ENCODE results near the gene JAKMIP3. TPM values are rescaled to one million over a fixed set of nuclear protein-coding genes. Genes with fewer than 3 reads are reported as not detected.
A peak's percentile ranks its signal among the peaks of the same experiment; 100 is the strongest.

JAKMIP3 gene
- total and polyA plus RNA-seq, 7 experiments from 2014 or later: 0.15 to 1.4 (median 0.31) TPM; not detected in 1

DNA sequence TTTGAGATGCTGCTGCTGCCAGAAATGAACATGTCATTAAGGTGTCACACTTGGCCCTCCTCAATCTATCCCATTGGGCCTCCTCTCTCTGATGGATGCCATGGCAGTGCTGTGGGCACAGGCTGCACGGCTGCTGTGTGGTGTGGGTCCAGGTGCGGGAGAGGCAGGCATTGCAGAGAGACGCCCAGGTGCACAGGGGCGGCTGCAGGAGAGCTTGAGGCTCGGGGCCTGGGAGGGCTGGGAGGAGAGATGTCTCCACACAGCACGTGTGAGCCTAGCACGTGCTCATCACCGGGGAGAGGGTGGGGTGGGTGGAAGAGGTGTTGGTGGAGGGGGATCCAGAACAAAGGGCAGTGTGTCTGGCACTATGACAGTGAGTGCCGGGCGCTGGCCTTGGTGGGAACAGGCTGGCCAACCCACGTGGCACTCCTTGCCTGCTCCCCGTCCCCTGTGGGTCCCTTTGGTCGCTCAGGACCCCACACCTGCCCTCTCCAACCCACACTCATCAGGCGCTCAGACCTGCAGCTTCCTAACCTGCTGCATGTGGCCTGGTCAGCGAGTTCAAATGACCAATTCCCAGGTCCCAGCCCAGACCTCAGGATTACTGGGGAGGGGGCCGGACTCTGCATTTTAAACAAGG is 44.1 kb upstream of the JAKMIP3 start:
- ChIA-PET CTCF (interaction anchor here (2.3 to 8.0 kb wide), 2 partner anchors 49 to 134 kb away, joined by 23 to 107 read pairs; no protein-coding TSS in a partner anchor), POLR2A (no interaction called here)
- H3K27ac ChIP-seq (ENCODE audit: low read depth, low read length): no peak overlapping the region
- Mint-ChIP-seq H3K27ac (no peak overlapping the region), H3K9me3 (no peaks in the 10 kb centered on the region), H3K36me3 (no peaks in the 10 kb centered on the region), H3K4me1 (peaks cover 5 to 16% (median 8%) of the 10 kb centered on the region in 7 donors), H3K4me3 (no peak overlapping the region), H3K27me3 (peaks cover 21 to 33% (median 22%) of the 10 kb centered on the region in 5 donors)
- no peaks in the 10 kb centered on the region for H3K36me3 ChIP-seq (ENCODE audit: control insufficient read depth in 2 of 3, insufficient read depth in 3 of 3, low read length in 3 of 3)
- intact Hi-C loops (cut with micrococcal nuclease): loop anchor here (2.0 to 10.0 kb wide), 3 partner anchors 39 to 567 kb away; no protein-coding TSS in a partner anchor
- no peak for ATAC-seq
- H3K4me3 ChIP-seq (ENCODE audit: low read length): no peak overlapping the region
- no peak for DNase-seq
- H3K9me3 ChIP-seq (ENCODE audit: control insufficient read depth in 2 of 3, low read length in 3 of 3): no peaks in the 10 kb centered on the region
- peaks cover 0 to 6% of the 10 kb centered on the region in 2 donors for H3K4me1 ChIP-seq (ENCODE audit: control insufficient read depth in 2 of 2, insufficient read depth in 2 of 2, low read length in 2 of 2)
- H3K27me3 ChIP-seq (ENCODE audit: control insufficient read depth in 2 of 2, insufficient read depth in 2 of 2, low read length in 2 of 2): no peaks in the 10 kb centered on the region

DNA sequence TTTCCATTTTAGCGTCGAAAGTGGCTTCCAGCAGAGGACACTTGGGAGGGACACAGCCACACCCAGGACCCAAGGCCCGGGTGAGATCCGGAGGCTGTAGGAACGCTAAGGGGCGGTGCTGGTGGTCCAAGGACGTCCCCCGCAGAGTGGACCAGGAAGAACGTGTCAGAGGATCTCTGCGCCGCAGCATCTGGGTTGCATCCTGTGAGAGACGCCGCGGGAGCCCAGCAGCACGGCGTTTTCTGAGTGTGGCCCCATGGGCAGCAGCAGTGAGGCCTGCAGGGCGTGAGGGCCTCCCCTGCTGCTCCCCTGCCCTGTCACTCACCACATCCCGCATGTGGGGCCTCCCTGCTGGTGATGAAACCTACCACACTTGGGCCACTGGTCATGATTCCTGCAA is 43.5 kb upstream of the JAKMIP3 start:
- ChIA-PET POLR2A (interaction anchor here (0.7 kb wide), 1 partner anchor 40 kb away, joined by 3 read pairs; no protein-coding TSS in a partner anchor), CTCF (interaction anchor here (0.7 to 8.0 kb wide), 15 partner anchors 13 to 145 kb away, joined by 3 to 107 read pairs (median 4); no protein-coding TSS in a partner anchor)
- intact Hi-C loops (cut with micrococcal nuclease): loop anchor here (2.0 to 10.0 kb wide), 3 partner anchors 39 to 567 kb away; no protein-coding TSS in a partner anchor
- Mint-ChIP-seq H3K27me3 (peaks cover 25 to 38% (median 27%) of the 10 kb centered on the region in 5 donors), H3K4me1 (peaks cover 5 to 16% (median 8%) of the 10 kb centered on the region in 7 donors), H3K9me3 (peaks cover 0 to 2% (median 0%) of the 10 kb centered on the region in 11 donors), H3K27ac (no peak overlapping the region), H3K36me3 (no peaks in the 10 kb centered on the region), H3K4me3 (no peak overlapping the region)
- ATAC-seq (no peak), DNase-seq (no peak)
- no peaks in the 10 kb centered on the region for H3K9me3 ChIP-seq (ENCODE audit: control insufficient read depth in 2 of 3, low read length in 3 of 3)
- no peak overlapping the region for H3K4me3 ChIP-seq (ENCODE audit: low read length)
- peaks cover 0 to 6% of the 10 kb centered on the region in 2 donors for H3K4me1 ChIP-seq (ENCODE audit: control insufficient read depth in 2 of 2, insufficient read depth in 2 of 2, low read length in 2 of 2)
- no peaks in the 10 kb centered on the region for H3K36me3 ChIP-seq (ENCODE audit: control insufficient read depth in 2 of 3, insufficient read depth in 3 of 3, low read length in 3 of 3)
- no peak overlapping the region for H3K27ac ChIP-seq (ENCODE audit: low read depth, low read length)
- H3K27me3 ChIP-seq (ENCODE audit: control insufficient read depth in 2 of 2, insufficient read depth in 2 of 2, low read length in 2 of 2): no peaks in the 10 kb centered on the region

DNA sequence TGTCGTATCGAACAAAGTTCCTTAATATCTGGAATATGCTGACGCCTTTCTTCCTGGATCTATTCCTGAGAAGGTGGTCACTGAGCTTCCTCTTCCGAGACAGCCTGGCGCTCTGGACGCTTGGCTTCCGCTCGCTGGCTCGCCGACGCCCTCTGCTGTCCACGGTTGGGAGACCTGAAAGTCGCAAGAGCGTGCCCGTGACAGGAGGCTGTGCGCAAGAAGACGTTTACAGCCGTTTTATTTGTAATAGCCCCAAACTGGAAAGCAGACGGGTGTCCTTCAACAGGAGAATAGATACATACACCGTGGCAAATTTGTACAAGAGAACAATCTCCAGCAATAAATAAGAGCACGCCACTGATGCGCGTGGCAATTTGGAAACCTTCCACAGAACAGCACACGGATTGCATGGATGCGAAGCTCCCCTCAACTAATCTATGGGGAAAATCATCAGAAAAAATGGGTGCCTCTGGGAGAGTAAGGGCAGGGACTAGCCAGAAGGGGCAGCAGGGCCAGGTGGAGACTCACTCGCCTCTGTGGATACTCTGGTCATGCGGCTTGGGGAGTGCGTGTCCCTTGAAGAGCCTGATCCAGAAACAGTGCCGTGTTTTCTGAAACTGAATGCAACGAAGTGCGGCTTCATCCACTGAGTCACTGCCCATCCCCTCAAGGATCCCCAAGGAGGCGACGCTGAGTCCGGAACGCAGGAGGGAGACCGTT is 42.5 kb upstream of the JAKMIP3 start:
- DNase-seq (peak; percentile 47 to 79 (median 70)), ATAC-seq (peak; percentile 86)
- H3K9me3 ChIP-seq (ENCODE audit: control insufficient read depth in 2 of 3, low read length in 3 of 3): no peaks in the 10 kb centered on the region
- ChIA-PET POLR2A (interaction anchor here (0.7 kb wide), 1 partner anchor 48 kb away, joined by 3 read pairs; no protein-coding TSS in a partner anchor), CTCF (interaction anchor here (0.7 to 8.0 kb wide), 24 partner anchors 9 to 569 kb away, joined by 3 to 107 read pairs (median 3); no protein-coding TSS in a partner anchor)
- peaks cover 5 to 16% (median 7%) of the 10 kb centered on the region in 7 donors for H3K4me1 Mint-ChIP-seq
- H3K4me3 ChIP-seq (ENCODE audit: low read length): no peak overlapping the region
- H3K36me3 Mint-ChIP-seq: peaks cover 0 to under 1% (median 0%) of the 10 kb centered on the region in 5 donors
- H3K9me3 Mint-ChIP-seq: peaks cover 0 to 3% (median 0%) of the 10 kb centered on the region in 11 donors
- peaks cover 31 to 49% (median 36%) of the 10 kb centered on the region in 5 donors for H3K27me3 Mint-ChIP-seq
- no peaks in the 10 kb centered on the region for H3K27me3 ChIP-seq (ENCODE audit: control insufficient read depth in 2 of 2, insufficient read depth in 2 of 2, low read length in 2 of 2)
- H3K27ac Mint-ChIP-seq: peak overlapping the region in 3 of 9 donors; percentile 3 to 52 (median 8)
- H3K4me3 Mint-ChIP-seq: peak overlapping the region; percentile 14 to 75 (median 66)
- peaks cover 0 to 6% of the 10 kb centered on the region in 2 donors for H3K4me1 ChIP-seq (ENCODE audit: control insufficient read depth in 2 of 2, insufficient read depth in 2 of 2, low read length in 2 of 2)
- intact Hi-C loops (cut with micrococcal nuclease): loop anchor here (1.0 to 10.0 kb wide), 4 partner anchors 40 to 568 kb away; no protein-coding TSS in a partner anchor
- H3K36me3 ChIP-seq (ENCODE audit: control insufficient read depth in 2 of 3, insufficient read depth in 3 of 3, low read length in 3 of 3): no peaks in the 10 kb centered on the region
- H3K27ac ChIP-seq (ENCODE audit: low read depth, low read length): no peak overlapping the region

DNA sequence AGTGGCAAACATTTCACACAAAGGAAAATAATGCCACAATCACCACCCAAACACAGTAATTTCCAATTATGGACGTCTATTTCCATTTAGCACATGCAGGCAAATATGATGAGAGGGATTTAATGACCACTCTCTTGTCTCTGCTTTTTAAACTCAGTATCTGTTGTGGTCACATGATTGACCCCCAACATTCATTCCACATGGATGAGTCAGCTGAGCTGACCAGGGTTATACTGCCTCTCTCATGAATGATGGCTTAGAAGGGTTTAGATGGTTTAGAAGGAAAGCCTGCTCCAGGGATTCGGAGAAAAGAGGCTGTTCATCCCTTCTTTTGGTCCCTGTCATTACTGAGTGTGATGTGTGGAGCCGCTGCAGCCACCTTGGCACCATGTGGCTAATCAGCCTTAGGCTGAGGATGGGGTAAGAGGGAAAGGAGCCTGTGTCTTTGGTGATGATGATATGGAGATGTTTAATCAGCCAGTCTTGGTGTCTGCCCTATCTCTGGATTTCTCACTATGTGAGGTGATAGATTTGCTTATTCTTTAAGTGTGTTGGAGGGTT is 38.2 kb upstream of the JAKMIP3 start:
- intact Hi-C loops (cut with micrococcal nuclease): loop anchor here in 1 of 2 donors (10.0 kb wide), 1 partner anchor 573 kb away; no protein-coding TSS in a partner anchor
- H3K4me1 Mint-ChIP-seq: peaks cover 5 to 16% (median 7%) of the 10 kb centered on the region in 7 donors
- peaks cover 44 to 70% (median 58%) of the 10 kb centered on the region in 5 donors for H3K27me3 Mint-ChIP-seq
- Histone ChIP-seq H3K9me3 (ENCODE audit: control insufficient read depth in 2 of 3, low read length in 3 of 3) (no peaks in the 10 kb centered on the region), H3K27ac (ENCODE audit: low read depth, low read length) (no peak overlapping the region), H3K4me3 (ENCODE audit: low read length) (no peak overlapping the region), H3K4me1 (ENCODE audit: control insufficient read depth in 2 of 2, insufficient read depth in 2 of 2, low read length in 2 of 2) (peaks cover 0 to 6% of the 10 kb centered on the region in 2 donors), H3K36me3 (ENCODE audit: control insufficient read depth in 2 of 3, insufficient read depth in 3 of 3, low read length in 3 of 3) (no peaks in the 10 kb centered on the region), H3K27me3 (ENCODE audit: control insufficient read depth in 2 of 2, insufficient read depth in 2 of 2, low read length in 2 of 2) (no peaks in the 10 kb centered on the region)
- DNase-seq (no peak), ATAC-seq (no peak)
- ChIA-PET POLR2A (no interaction called here), CTCF (no interaction called here)
- H3K9me3 Mint-ChIP-seq: peaks cover 0 to 3% (median 0%) of the 10 kb centered on the region in 11 donors
- no peak overlapping the region for H3K27ac Mint-ChIP-seq
- no peak overlapping the region for H3K4me3 Mint-ChIP-seq
- H3K36me3 Mint-ChIP-seq: peaks cover 0 to 6% (median 0%) of the 10 kb centered on the region in 5 donors

DNA sequence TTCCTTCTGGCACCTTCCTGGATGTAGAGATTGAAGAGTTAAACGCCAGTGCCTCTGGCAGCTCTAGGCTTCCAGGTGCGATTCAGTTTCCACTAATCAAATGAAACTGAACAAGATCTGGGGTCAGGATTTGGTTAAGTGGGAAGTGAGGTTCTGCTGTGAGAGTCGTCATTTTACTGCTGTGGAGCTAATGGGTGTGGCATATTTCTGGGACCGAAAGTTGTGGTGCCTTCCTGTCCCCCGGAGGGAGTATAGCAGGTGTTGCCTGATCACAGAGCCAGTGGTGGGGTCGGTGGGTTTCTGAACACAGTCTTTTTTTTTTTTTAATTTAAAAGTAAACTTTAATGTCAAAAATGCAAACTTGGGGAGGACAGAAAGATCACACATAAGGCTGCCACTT is 37.0 kb upstream of the JAKMIP3 start:
- intact Hi-C loops (cut with micrococcal nuclease): loop anchor here in 1 of 2 donors (10.0 kb wide), 1 partner anchor 574 kb away; no protein-coding TSS in a partner anchor
- no peaks in the 10 kb centered on the region for H3K9me3 ChIP-seq (ENCODE audit: control insufficient read depth in 2 of 3, low read length in 3 of 3)
- Mint-ChIP-seq H3K27me3 (peaks cover 44 to 70% (median 61%) of the 10 kb centered on the region in 5 donors), H3K36me3 (peaks cover 0 to 6% (median 0%) of the 10 kb centered on the region in 5 donors), H3K4me3 (no peak overlapping the region), H3K9me3 (peaks cover 0 to 3% (median 0%) of the 10 kb centered on the region in 11 donors), H3K27ac (no peak overlapping the region), H3K4me1 (peaks cover 0 to 8% (median 0%) of the 10 kb centered on the region in 7 donors)
- no peak overlapping the region for H3K27ac ChIP-seq (ENCODE audit: low read depth, low read length)
- POLR2A ChIA-PET: no interaction called here
- H3K4me1 ChIP-seq (ENCODE audit: control insufficient read depth in 2 of 2, insufficient read depth in 2 of 2, low read length in 2 of 2): no peaks in the 10 kb centered on the region
- H3K4me3 ChIP-seq (ENCODE audit: low read length): no peak overlapping the region
- no peaks in the 10 kb centered on the region for H3K36me3 ChIP-seq (ENCODE audit: control insufficient read depth in 2 of 3, insufficient read depth in 3 of 3, low read length in 3 of 3)
- DNase-seq (no peak), ATAC-seq (no peak)
- peaks cover 0 to 2% of the 10 kb centered on the region in 2 donors for H3K27me3 ChIP-seq (ENCODE audit: control insufficient read depth in 2 of 2, insufficient read depth in 2 of 2, low read length in 2 of 2)
- CTCF ChIA-PET: no interaction called here

DNA sequence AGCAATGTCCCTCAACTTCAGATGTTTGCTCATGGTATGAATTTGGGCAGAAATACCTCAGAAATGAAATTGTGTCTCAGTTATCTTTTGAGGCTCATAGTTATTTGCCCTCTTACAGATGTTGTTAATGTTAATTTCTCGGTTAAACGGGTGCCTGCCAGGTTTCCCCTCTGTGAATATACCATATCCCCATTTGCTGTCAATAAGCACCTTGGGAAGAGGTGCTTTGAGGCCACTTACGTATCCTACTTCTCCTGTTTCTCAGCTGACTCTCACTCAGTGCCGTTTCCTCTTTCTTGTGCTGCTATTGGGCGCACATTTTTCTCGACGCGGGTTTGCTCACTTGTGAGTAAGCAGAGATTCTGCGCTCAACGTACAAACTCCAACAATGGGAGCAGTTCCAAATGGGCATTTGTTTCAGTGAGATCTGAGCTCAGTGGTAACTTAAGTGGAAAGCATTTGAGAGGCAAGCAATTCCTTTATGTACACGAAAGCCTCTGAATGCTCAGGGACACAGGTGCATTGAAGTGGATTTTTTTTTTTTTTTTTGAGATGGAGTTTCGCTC is 34.8 kb upstream of the JAKMIP3 start:
- H3K9me3 Mint-ChIP-seq: peaks cover 0 to 3% (median 0%) of the 10 kb centered on the region in 11 donors
- DNase-seq: no peak
- H3K27ac Mint-ChIP-seq: peak overlapping the region in 1 of 9 donors; percentile 21
- no peak overlapping the region for H3K4me3 Mint-ChIP-seq
- ChIA-PET CTCF (no interaction called here), POLR2A (no interaction called here)
- Histone ChIP-seq H3K4me1 (ENCODE audit: control insufficient read depth in 2 of 2, insufficient read depth in 2 of 2, low read length in 2 of 2) (no peaks in the 10 kb centered on the region), H3K36me3 (ENCODE audit: control insufficient read depth in 2 of 3, insufficient read depth in 3 of 3, low read length in 3 of 3) (no peaks in the 10 kb centered on the region), H3K9me3 (ENCODE audit: control insufficient read depth in 2 of 3, low read length in 3 of 3) (no peaks in the 10 kb centered on the region), H3K4me3 (ENCODE audit: low read length) (no peak overlapping the region), H3K27ac (ENCODE audit: low read depth, low read length) (no peak overlapping the region), H3K27me3 (ENCODE audit: control insufficient read depth in 2 of 2, insufficient read depth in 2 of 2, low read length in 2 of 2) (peaks cover 0 to 6% of the 10 kb centered on the region in 2 donors)
- H3K27me3 Mint-ChIP-seq: peaks cover 49 to 74% (median 68%) of the 10 kb centered on the region in 5 donors
- peaks cover 0 to 6% (median 0%) of the 10 kb centered on the region in 5 donors for H3K36me3 Mint-ChIP-seq
- no peak for ATAC-seq
- intact Hi-C loops (cut with micrococcal nuclease): no loop called here
- H3K4me1 Mint-ChIP-seq: peaks cover 0 to 9% (median 4%) of the 10 kb centered on the region in 7 donors
